Measurements from ENCODE around the gene PAAF1.

- TF ChIP-seq CTCF (IDR thresholded peaks at IDR 0.05), result no peak
- no peak for TF ChIP-seq POLR2A (IDR thresholded peaks at IDR 0.05)
Observed at GRCh38 chr11:73866095-73866579, 10.7 kb upstream of the PAAF1 start.
